Measurements from ENCODE around the gene DLG2. TPM values are rescaled to one million over a fixed set of nuclear protein-coding genes. Genes with fewer than 3 reads are reported as not detected.

The DLG2 gene
- total and polyA plus RNA-seq, 9 donors = 2.5 to 20.7 (median 12.0) TPM

- no peak overlapping the region for H3K4me3 ChIP-seq
- H3K9me3 ChIP-seq = no peaks in the 10 kb centered on the region
- WGBS, 3 donors = 82 to 86% (median 85%) methylated on average over 1 of the region's 1 CpG
- no peak for DNase-seq
- no peaks in the 10 kb centered on the region for H3K36me3 ChIP-seq
- H3K4me1 ChIP-seq (ENCODE audit: insufficient read depth) = no peaks in the 10 kb centered on the region
- H3K27me3 ChIP-seq = no peaks in the 10 kb centered on the region
- no peak for TF ChIP-seq EP300 (IDR thresholded peaks at IDR 0.05)
- H3K27ac ChIP-seq = no peak overlapping the region
- intact Hi-C loops (cut with DNase I) = no loop called here
Observed at GRCh38 chr11:84655712-84656111, 971.4 kb downstream of the DLG2 start.

DNA sequence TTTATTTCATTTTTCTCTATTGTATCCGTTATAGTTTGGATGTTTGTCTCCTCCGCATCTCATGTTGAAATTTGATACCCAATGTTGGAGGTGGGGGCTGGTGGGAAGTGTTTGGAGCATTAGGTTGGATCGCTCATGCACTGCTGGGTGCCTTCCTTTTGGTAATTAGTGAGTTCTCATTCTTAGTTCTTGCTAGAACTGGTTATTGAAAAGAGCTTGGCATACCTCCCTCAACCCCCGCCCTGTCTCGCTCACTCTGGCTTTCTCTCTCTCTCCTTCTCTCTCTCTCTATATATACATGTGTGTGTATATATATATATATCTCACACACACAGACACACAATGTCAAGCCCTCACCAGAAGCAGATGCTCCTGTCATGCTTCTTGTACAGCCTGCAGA lies 978.7 kb downstream of the DLG2 start:
- no peak for DNase-seq
- TF ChIP-seq CTCF (IDR thresholded peaks at IDR 0.05) (no peak), EP300 (IDR thresholded peaks at IDR 0.05) (no peak), POLR2A (IDR thresholded peaks at IDR 0.05) (no peak)
- no peaks in the 10 kb centered on the region for H3K27me3 ChIP-seq
- intact Hi-C loops (cut with DNase I) = loop anchor here in 1 of 4 donors (10.0 kb wide), 1 partner anchor 64 kb away; no protein-coding TSS in a partner anchor
- H3K4me1 ChIP-seq (ENCODE audit: insufficient read depth) = no peaks in the 10 kb centered on the region
- 42 to 60% (median 43%) methylated on average over 5 of the region's 5 CpGs for WGBS, 3 donors
- H3K4me3 ChIP-seq = no peak overlapping the region
- H3K36me3 ChIP-seq = no peaks in the 10 kb centered on the region
- H3K9me3 ChIP-seq = no peaks in the 10 kb centered on the region
- no peak overlapping the region for H3K27ac ChIP-seq

GRCh38 chr11:84645988-84646694 lies 981.0 kb downstream of the DLG2 start:
- Histone ChIP-seq H3K4me3 (no peak overlapping the region), H3K4me1 (ENCODE audit: insufficient read depth) (no peaks in the 10 kb centered on the region), H3K36me3 (no peaks in the 10 kb centered on the region), H3K27ac (no peak overlapping the region), H3K9me3 (no peaks in the 10 kb centered on the region), H3K27me3 (no peaks in the 10 kb centered on the region)
- DNase-seq = no peak
- no peak for TF ChIP-seq EP300 (IDR thresholded peaks at IDR 0.05)
- TF ChIP-seq CTCF (IDR thresholded peaks at IDR 0.05) = no peak
- no peak for TF ChIP-seq POLR2A (IDR thresholded peaks at IDR 0.05)
- intact Hi-C loops (cut with DNase I) = loop anchor here in 1 of 4 donors (10.0 kb wide), 1 partner anchor 61 kb away; no protein-coding TSS in a partner anchor
- WGBS, 3 donors = 67 to 76% (median 75%) methylated on average over 5 of the region's 5 CpGs

GRCh38 chr11:84642500-84642899 lies 984.6 kb downstream of the DLG2 start:
- intact Hi-C loops (cut with DNase I) = loop anchor here in 1 of 4 donors (10.0 kb wide), 1 partner anchor 58 kb away; no protein-coding TSS in a partner anchor

More at GRCh38 chr11:84642500-84642899, 984.6 kb downstream of the DLG2 start:
- Histone ChIP-seq H3K36me3 (no peaks in the 10 kb centered on the region), H3K4me3 (no peak overlapping the region), H3K27me3 (no peaks in the 10 kb centered on the region), H3K4me1 (ENCODE audit: insufficient read depth) (no peaks in the 10 kb centered on the region), H3K27ac (no peak overlapping the region), H3K9me3 (no peaks in the 10 kb centered on the region)
- TF ChIP-seq POLR2A (IDR thresholded peaks at IDR 0.05) (no peak), CTCF (IDR thresholded peaks at IDR 0.05) (no peak), EP300 (IDR thresholded peaks at IDR 0.05) (no peak)
- no peak for DNase-seq

Measured in ovary (tissue), 9 donors.